Activated CD8-positive, alpha-beta T cell treated with anti-CD3 and anti-CD28 coated beads for 36 hours (primary cell): ENCODE measurements around the gene PIK3R3. TPM values are rescaled to one million over a fixed set of nuclear protein-coding genes. Genes with fewer than 3 reads are reported as not detected.

Experiments
- ATAC-seq: fragments of 200-7000 bp; cut with Tn5 transposase; one replicate; pipeline ENCODE4 v1.10.0; 2021; ENCODE audit warnings: mild to moderate bottlenecking, moderate library complexity
- CTCF ChIA-PET: fragments of 350-600 bp; sonication (Branson Sonifier 250); formaldehyde crosslinking; loops from one replicate; lab custom pipeline; 2021; ENCODE audit warnings: antibody characterized with exemption; lab: Charles Lee
- POLR2A ChIA-PET: fragments of 350-600 bp; sonication (Branson Sonifier 250); formaldehyde crosslinking; loops from one replicate; lab custom pipeline; 2021; ENCODE audit warnings: antibody characterized with exemption; lab: Charles Lee
- DNase-seq: peaks from one replicate; pipeline ENCODE4 v3.0.0-alpha.2; 2020
- H3K27ac Mint-ChIP-seq: one replicate; pipeline ENCODE4 v1.8.0; 2021; ENCODE audit warnings: mild to moderate bottlenecking, mixed read lengths
- H3K27me3 Mint-ChIP-seq: one replicate; pipeline ENCODE4 v1.8.0; 2021; ENCODE audit warnings: mixed read lengths
- H3K36me3 Mint-ChIP-seq: one replicate; pipeline ENCODE4 v1.8.0; 2021; ENCODE audit warnings: low read depth, mixed read lengths
- H3K4me1 Mint-ChIP-seq: one replicate; pipeline ENCODE4 v1.8.0; 2021; ENCODE audit warnings: low read depth, mixed read lengths
- H3K4me3 Mint-ChIP-seq: one replicate; pipeline ENCODE4 v1.8.0; 2021; ENCODE audit warnings: mild to moderate bottlenecking, moderate library complexity, mixed read lengths
- H3K9me3 Mint-ChIP-seq: one replicate; pipeline ENCODE4 v1.8.0; 2021; ENCODE audit warnings: mixed read lengths
- intact Hi-C: fragments of 100-400 bp; cut with micrococcal nuclease; formaldehyde crosslinking; loops from one replicate; pipeline ENCODE4 v1.10.0; 2022
- total RNA-seq, 2 experiments: library from RNA; stranded (reverse); gene quantifications; one replicate each; pipeline ENCODE4 v1.2.3, GENCODE V29; 2021
- TF ChIP-seq, protein P1 (sequence below): fragments of 200-600 bp; IDR thresholded peaks from one replicate; pipeline ENCODE4 v1.8.0; 2022; ENCODE audit warnings: antibody characterized with exemption, mild to moderate bottlenecking

PIK3R3 gene
- total RNA-seq, 2 experiments from 2014 or later = 1.3 to 1.4 TPM

DNA sequence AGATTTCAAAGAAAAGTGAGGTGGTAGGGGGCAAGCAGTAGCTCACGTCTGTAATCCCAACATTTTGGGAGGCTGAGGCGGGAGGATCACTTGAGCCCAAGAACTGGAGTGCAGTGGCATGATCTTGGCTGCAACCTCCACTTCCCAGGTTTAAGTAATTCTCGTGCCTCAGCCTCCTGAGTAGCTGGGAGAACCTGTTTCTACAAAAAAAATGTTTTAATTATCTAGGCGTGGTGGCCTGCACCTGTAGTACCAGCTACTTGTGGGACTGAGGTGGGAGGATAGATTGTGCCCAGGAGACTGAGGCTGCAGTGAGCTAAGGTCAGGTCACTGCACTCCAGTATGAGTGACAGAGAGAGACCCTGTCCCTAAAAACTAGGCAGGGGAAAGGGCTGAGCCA lies 39.9 kb upstream of the PIK3R3 start:
- DNase-seq = no peak
- H3K4me1 Mint-ChIP-seq = peaks cover 5% of the 10 kb centered on the region
- TF ChIP-seq, protein P1, sequence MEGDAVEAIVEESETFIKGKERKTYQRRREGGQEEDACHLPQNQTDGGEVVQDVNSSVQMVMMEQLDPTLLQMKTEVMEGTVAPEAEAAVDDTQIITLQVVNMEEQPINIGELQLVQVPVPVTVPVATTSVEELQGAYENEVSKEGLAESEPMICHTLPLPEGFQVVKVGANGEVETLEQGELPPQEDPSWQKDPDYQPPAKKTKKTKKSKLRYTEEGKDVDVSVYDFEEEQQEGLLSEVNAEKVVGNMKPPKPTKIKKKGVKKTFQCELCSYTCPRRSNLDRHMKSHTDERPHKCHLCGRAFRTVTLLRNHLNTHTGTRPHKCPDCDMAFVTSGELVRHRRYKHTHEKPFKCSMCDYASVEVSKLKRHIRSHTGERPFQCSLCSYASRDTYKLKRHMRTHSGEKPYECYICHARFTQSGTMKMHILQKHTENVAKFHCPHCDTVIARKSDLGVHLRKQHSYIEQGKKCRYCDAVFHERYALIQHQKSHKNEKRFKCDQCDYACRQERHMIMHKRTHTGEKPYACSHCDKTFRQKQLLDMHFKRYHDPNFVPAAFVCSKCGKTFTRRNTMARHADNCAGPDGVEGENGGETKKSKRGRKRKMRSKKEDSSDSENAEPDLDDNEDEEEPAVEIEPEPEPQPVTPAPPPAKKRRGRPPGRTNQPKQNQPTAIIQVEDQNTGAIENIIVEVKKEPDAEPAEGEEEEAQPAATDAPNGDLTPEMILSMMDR = no peak
- CTCF ChIA-PET = interaction anchor here (1.2 to 1.9 kb wide), 2 partner anchors 52 kb away, joined by 3 to 7 read pairs; no protein-coding TSS in a partner anchor
- no peaks in the 10 kb centered on the region for H3K9me3 Mint-ChIP-seq
- no peak overlapping the region for H3K4me3 Mint-ChIP-seq
- intact Hi-C loops = no loop called here
- no peaks in the 10 kb centered on the region for H3K36me3 Mint-ChIP-seq
- POLR2A ChIA-PET = interaction anchor here (0.8 kb wide), 1 partner anchor 45 kb away, joined by 4 read pairs; no protein-coding TSS in a partner anchor
- no peak overlapping the region for H3K27ac Mint-ChIP-seq
- ATAC-seq = no peak
- no peaks in the 10 kb centered on the region for H3K27me3 Mint-ChIP-seq

GRCh38 chr1:46171871-46172270 lies 39.4 kb upstream of the PIK3R3 start:
- intact Hi-C loops = no loop called here
- Mint-ChIP-seq H3K4me3 (no peak overlapping the region), H3K9me3 (no peaks in the 10 kb centered on the region), H3K27me3 (no peaks in the 10 kb centered on the region), H3K4me1 (peaks cover 10% of the 10 kb centered on the region), H3K36me3 (no peaks in the 10 kb centered on the region), H3K27ac (no peak overlapping the region)
- ChIA-PET POLR2A (interaction anchor here (0.8 kb wide), 1 partner anchor 45 kb away, joined by 4 read pairs; no protein-coding TSS in a partner anchor), CTCF (interaction anchor here (1.2 kb wide), 1 partner anchor 52 kb away, joined by 3 read pairs; no protein-coding TSS in a partner anchor)
- ATAC-seq (no peak), DNase-seq (no peak)
- TF ChIP-seq, protein P1 = no peak

- intact Hi-C loops = no loop called here
- ChIA-PET POLR2A (interaction anchor here (0.8 kb wide), 1 partner anchor 44 kb away, joined by 4 read pairs; no protein-coding TSS in a partner anchor), CTCF (interaction anchor here (1.2 kb wide), 1 partner anchor 53 kb away, joined by 3 read pairs; no protein-coding TSS in a partner anchor)
- TF ChIP-seq, protein P1 = no peak
- Mint-ChIP-seq H3K9me3 (no peaks in the 10 kb centered on the region), H3K4me3 (no peak overlapping the region), H3K27me3 (no peaks in the 10 kb centered on the region), H3K36me3 (no peaks in the 10 kb centered on the region), H3K4me1 (peaks cover 15% of the 10 kb centered on the region), H3K27ac (no peak overlapping the region)
- ATAC-seq (no peak), DNase-seq (no peak)
These were observed 38.9 kb upstream of the PIK3R3 start for GRCh38 chr1:46171351-46171750.

DNA sequence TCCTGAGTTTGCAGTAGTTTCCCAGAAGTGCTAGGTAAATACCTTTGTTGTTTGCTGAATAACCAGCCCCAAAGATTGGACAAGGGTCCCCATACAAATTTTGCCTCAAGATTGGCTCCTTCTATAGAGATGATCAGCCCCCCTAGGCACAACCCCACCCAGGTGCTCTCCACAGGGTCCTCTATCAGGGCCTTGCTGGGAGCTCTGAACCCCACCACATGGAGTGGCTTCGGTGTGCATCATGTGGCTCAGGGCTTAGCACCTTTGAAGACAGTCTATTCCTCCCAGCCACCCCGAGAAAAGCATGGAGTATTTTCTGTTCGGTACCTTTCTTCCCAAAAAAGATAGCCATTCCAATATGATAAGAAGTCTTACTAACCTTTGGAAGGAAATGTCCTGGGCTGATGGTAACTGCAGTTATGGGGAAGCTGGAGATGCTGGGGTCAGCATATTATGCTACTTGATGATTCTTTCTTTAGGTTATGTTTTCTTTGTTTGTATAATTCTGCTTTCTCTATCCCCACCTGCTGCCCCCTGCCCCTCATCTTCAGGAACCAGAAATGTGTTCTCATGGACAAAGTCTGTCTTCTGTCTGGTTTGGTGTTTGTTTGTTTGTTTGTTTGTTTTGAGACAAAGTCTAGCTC lies 37.5 kb upstream of the PIK3R3 start:
- intact Hi-C loops = no loop called here
- ChIA-PET POLR2A (interaction anchor here (1.7 kb wide), 1 partner anchor 86 kb away, joined by 3 read pairs; no protein-coding TSS in a partner anchor), CTCF (interaction anchor here (1.0 kb wide), 1 partner anchor 11 kb away, joined by 3 read pairs; no protein-coding TSS in a partner anchor)
- peaks cover 17% of the 10 kb centered on the region for H3K4me1 Mint-ChIP-seq
- no peak overlapping the region for H3K4me3 Mint-ChIP-seq
- no peak overlapping the region for H3K27ac Mint-ChIP-seq
- no peaks in the 10 kb centered on the region for H3K9me3 Mint-ChIP-seq
- H3K36me3 Mint-ChIP-seq = no peaks in the 10 kb centered on the region
- DNase-seq = no peak
- TF ChIP-seq, protein P1 = no peak
- ATAC-seq = no peak
- H3K27me3 Mint-ChIP-seq = no peaks in the 10 kb centered on the region

DNA sequence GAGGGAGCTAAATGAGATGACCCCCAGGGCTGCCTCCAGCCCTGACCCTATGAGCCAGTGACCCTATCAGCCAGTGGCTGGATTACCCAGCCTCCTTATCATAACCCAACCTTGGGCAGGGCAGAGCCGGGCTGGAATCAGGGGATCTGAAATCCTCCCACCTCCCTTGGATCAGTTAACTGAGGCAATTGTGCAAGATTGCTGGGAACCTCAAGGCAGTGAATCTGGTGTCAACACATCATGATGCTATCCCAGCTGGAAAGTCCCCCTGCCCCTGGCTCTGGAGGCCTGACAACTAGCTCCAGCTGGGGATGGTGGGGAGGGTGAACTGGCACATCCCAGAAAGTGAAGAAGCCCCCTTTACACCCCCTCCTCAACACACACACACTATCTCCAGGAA lies 36.0 kb upstream of the PIK3R3 start:
- TF ChIP-seq, protein P1 = no peak
- no peaks in the 10 kb centered on the region for H3K9me3 Mint-ChIP-seq
- H3K36me3 Mint-ChIP-seq = no peaks in the 10 kb centered on the region
- ChIA-PET POLR2A (interaction anchor here (1.7 kb wide), 2 partner anchors 13 to 84 kb away, joined by 3 to 5 read pairs; no protein-coding TSS in a partner anchor), CTCF (interaction anchor here (0.7 to 2.5 kb wide), 6 partner anchors 12 to 106 kb away, joined by 3 to 14 read pairs (median 4); no protein-coding TSS in a partner anchor)
- peaks cover 17% of the 10 kb centered on the region for H3K4me1 Mint-ChIP-seq
- ATAC-seq = no peak
- no peaks in the 10 kb centered on the region for H3K27me3 Mint-ChIP-seq
- DNase-seq = no peak
- H3K27ac Mint-ChIP-seq = no peak overlapping the region
- no peak overlapping the region for H3K4me3 Mint-ChIP-seq
- intact Hi-C loops = no loop called here
